Smooth muscle cell (in vitro differentiated cells): Measurements from ENCODE around the gene PRKCA. TPM values are rescaled to one million over a fixed set of nuclear protein-coding genes. Genes with fewer than 3 reads are reported as not detected.

Experiments used
- DNase-seq: peaks from one replicate; lab custom pipeline; 2025; ENCODE audit not compliant: unreplicated experiment; lab: John Stamatoyannopoulos, UW
- H2AFZ ChIP-seq: fragments of 200-600 bp; sonication (generic); 2 replicates; pipeline ENCODE4 v1.6.0; 2016; ENCODE audit warnings: antibody characterized with exemption, low read depth, mild to moderate bottlenecking
- H3F3A ChIP-seq: fragments of 200-600 bp; sonication (generic); 2 replicates; pipeline ENCODE4 v1.6.0; 2017; ENCODE audit warnings: antibody characterized with exemption, low read depth
- H3K27ac ChIP-seq: fragments of 200-600 bp; sonication (generic); 2 replicates; pipeline ENCODE4 v1.5.1; 2016; ENCODE audit warnings: low read depth, mild to moderate bottlenecking
- H3K27me3 ChIP-seq: fragments of 200-600 bp; sonication (generic); 2 replicates; pipeline ENCODE4 v1.6.1; 2016; ENCODE audit warnings: low read depth, mild to moderate bottlenecking
- H3K36me3 ChIP-seq: fragments of 200-600 bp; sonication (generic); 2 replicates; pipeline ENCODE4 v1.5.1; 2016; ENCODE audit warnings: low read depth
- H3K4me1 ChIP-seq: fragments of 200-600 bp; sonication (generic); 2 replicates; pipeline ENCODE4 v1.5.1; 2016; ENCODE audit warnings: low read depth
- H3K4me2 ChIP-seq: fragments of 200-600 bp; sonication (generic); 2 replicates; pipeline ENCODE4 v1.6.0; 2016; ENCODE audit warnings: mild to moderate bottlenecking
- H3K4me3 ChIP-seq: fragments of 200-600 bp; sonication (generic); 2 replicates; pipeline ENCODE4 v1.5.1; 2016; ENCODE audit warnings: mild to moderate bottlenecking
- H3K79me2 ChIP-seq: fragments of 200-600 bp; sonication (generic); 2 replicates; pipeline ENCODE4 v1.6.0; 2016; ENCODE audit warnings: low read depth, mild to moderate bottlenecking
- H3K9ac ChIP-seq: fragments of 200-600 bp; sonication (generic); 2 replicates; pipeline ENCODE4 v1.6.0; 2016; ENCODE audit warnings: low read depth
- H3K9me3 ChIP-seq: fragments of 200-600 bp; sonication (generic); replicated peaks from 2 replicates; pipeline ENCODE4 v1.5.1; 2016; ENCODE audit warnings: low read depth
- H4K20me1 ChIP-seq: fragments of 200-600 bp; sonication (generic); 2 replicates; pipeline ENCODE4 v1.6.0; 2016; ENCODE audit warnings: low read depth
- WGBS: methylation state at CpG from one replicate; pipeline ENCODE4 v1.1.7; 2016; ENCODE audit warnings: low lambda C conversion rate; 5-methylcytosine and 5-hydroxymethylcytosine counted together
- polyA plus RNA-seq: library from polyadenylated mRNA; unstranded; fragments of >200 nt; fragmentation: Nextera tagmentation; extraction: Ambion mirVana; gene quantifications from 2 replicates; pipeline ENCODE4 v1.2.1, GENCODE V29; 2016
- total RNA-seq: library from RNA; depleted of rRNA; stranded (reverse); fragments of >200 nt; gene quantifications from 2 replicates; pipeline ENCODE4 v1.2.3, GENCODE V29; 2014
- TF ChIP-seq, protein P1 (sequence below): fragments of 200-600 bp; sonication (generic); IDR thresholded peaks from 2 replicates; pipeline ENCODE4 v1.5.1; 2017; ENCODE audit warnings: borderline replicate concordance, mild to moderate bottlenecking, antibody characterized with exemption; ENCODE audit not compliant: insufficient read depth, poor library complexity, severe bottlenecking

PRKCA gene
- total and polyA plus RNA-seq, 2 experiments from 2014 or later: 0.78 to 7.1 TPM

DNA sequence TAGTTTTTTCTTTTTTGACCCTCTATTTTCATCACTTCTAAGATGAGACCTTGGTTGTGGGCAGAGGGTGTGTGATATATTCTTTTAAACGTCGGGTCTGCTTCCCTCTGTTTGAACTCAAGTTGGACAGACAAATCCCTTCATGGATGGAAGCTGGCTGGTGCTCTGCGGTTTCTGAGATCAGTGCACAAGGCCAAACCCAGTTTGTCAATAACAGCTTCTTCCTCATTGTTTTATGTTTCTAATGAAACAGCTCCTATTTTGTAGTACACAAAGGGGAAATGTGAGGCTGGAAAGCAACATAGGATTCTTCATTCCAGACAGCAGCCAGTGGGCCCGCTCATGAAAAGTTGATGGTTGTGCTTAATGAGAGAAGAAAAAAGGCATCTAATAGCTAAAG, 159.6 kb downstream of the PRKCA start:
- Histone ChIP-seq H3K4me1 (peaks cover 11% of the 10 kb centered on the region), H3F3A (no peaks in the 10 kb centered on the region), H3K79me2 (no peaks in the 10 kb centered on the region), H3K27ac (no peak overlapping the region), H3K9me3 (no peaks in the 10 kb centered on the region), H2AFZ (no peak overlapping the region), H3K4me3 (no peak overlapping the region), H4K20me1 (no peaks in the 10 kb centered on the region), H3K4me2 (no peak overlapping the region), H3K27me3 (no peaks in the 10 kb centered on the region), H3K36me3 (no peaks in the 10 kb centered on the region), H3K9ac (no peak overlapping the region)
- TF ChIP-seq, protein P1, sequence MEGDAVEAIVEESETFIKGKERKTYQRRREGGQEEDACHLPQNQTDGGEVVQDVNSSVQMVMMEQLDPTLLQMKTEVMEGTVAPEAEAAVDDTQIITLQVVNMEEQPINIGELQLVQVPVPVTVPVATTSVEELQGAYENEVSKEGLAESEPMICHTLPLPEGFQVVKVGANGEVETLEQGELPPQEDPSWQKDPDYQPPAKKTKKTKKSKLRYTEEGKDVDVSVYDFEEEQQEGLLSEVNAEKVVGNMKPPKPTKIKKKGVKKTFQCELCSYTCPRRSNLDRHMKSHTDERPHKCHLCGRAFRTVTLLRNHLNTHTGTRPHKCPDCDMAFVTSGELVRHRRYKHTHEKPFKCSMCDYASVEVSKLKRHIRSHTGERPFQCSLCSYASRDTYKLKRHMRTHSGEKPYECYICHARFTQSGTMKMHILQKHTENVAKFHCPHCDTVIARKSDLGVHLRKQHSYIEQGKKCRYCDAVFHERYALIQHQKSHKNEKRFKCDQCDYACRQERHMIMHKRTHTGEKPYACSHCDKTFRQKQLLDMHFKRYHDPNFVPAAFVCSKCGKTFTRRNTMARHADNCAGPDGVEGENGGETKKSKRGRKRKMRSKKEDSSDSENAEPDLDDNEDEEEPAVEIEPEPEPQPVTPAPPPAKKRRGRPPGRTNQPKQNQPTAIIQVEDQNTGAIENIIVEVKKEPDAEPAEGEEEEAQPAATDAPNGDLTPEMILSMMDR: no peak
- DNase-seq: no peak
- 88% methylated on average over 4 of the region's 4 CpGs for WGBS

DNA sequence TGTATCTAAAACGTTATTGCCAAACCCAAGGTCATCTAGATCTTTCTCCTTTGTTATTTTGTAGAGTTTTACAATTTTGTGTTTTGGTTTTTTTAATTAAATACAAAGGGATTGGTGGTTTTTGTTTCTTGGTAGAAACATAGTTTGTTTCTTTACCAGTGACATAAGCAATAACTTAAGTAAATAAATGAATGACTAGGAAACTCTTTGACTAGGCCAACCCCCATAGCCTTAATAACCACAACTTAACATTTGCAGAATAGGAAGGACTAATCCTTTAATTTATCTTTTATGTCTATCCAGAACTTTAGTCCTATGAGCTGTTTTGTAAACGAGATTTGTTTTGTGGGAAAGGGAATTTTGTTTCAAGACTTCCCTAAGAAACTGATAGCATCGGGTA, 162.5 kb downstream of the PRKCA start:
- TF ChIP-seq, protein P1: no peak
- no peak for DNase-seq
- peak overlapping the region; percentile 35 for H3K4me2 ChIP-seq
- WGBS: 58% methylated on average over 3 of the region's 3 CpGs
- no peaks in the 10 kb centered on the region for H3K9me3 ChIP-seq
- no peak overlapping the region for H2AFZ ChIP-seq
- peaks cover 20% of the 10 kb centered on the region for H3K4me1 ChIP-seq
- no peaks in the 10 kb centered on the region for H3K27me3 ChIP-seq
- H3K27ac ChIP-seq: peak overlapping the region; percentile 88
- peaks cover 4% of the 10 kb centered on the region for H3F3A ChIP-seq
- no peak overlapping the region for H3K9ac ChIP-seq
- H3K4me3 ChIP-seq: no peak overlapping the region
- no peaks in the 10 kb centered on the region for H3K79me2 ChIP-seq
- H3K36me3 ChIP-seq: no peaks in the 10 kb centered on the region
- no peaks in the 10 kb centered on the region for H4K20me1 ChIP-seq

DNA sequence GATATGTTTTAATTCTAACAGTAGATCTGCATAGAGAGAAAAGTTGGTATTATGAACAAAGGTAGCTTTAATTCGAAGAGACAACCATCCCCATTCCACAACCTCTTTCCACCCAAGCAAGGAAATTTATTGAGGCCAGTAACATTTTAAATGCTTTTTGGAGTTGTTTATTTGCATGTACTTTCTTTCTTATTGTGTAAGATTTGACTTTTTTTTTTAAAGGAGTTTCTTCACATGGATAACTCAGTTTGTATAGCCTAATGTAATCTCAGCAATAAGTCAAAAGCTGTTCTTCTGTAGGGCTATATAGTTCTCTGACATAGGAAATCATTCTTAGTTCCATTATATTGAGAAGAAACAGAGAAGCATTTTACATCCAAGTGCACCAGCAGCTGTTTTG, 163.3 kb downstream of the PRKCA start:
- peak overlapping the region; percentile 88 for H3K27ac ChIP-seq
- peaks cover 14% of the 10 kb centered on the region for H3K4me1 ChIP-seq
- no peak overlapping the region for H3K9ac ChIP-seq
- no peaks in the 10 kb centered on the region for H3K27me3 ChIP-seq
- DNase-seq: no peak
- no peaks in the 10 kb centered on the region for H3K36me3 ChIP-seq
- no peaks in the 10 kb centered on the region for H4K20me1 ChIP-seq
- peaks cover 4% of the 10 kb centered on the region for H3F3A ChIP-seq
- H3K79me2 ChIP-seq: no peaks in the 10 kb centered on the region
- TF ChIP-seq, protein P1: no peak
- no peak overlapping the region for H2AFZ ChIP-seq
- 97% methylated on average over 1 of the region's 1 CpG for WGBS
- no peaks in the 10 kb centered on the region for H3K9me3 ChIP-seq
- peak overlapping the region; percentile 7 for H3K4me2 ChIP-seq
- no peak overlapping the region for H3K4me3 ChIP-seq

DNA sequence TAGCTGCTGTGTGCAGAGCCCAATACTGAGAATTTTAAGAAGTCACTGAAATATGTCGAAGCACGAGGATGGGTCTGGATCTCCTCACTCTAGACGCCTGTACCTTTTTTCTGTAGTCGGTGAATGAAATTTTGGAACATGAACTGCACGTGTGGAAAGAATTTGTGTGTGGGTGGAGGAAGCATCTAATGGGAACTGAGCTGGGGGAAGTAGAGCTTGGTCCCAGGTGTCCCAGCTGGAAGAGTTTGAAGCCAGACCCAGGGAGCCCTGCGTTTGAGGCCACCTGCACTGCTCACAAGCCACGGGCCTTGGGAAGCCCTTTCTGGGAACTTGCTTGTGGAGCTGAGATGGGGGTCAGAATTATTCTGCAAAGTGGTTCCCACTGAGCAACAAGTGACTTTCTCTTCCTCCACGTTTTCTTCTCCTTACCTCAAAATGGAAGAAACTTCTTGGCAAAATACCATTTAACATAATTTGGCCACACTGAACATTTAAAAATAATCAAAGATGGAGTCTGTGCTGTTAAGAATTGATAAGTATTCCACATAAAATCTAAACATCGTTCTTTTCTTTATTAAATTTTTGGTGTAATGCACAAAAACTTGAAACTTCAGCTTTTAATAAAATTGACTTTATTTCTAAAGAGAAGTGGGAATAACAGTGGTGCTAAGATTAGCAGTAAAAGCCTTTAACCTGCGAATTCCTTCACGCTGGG, 163.8 kb downstream of the PRKCA start:
- H2AFZ ChIP-seq: no peak overlapping the region
- peaks cover 4% of the 10 kb centered on the region for H3F3A ChIP-seq
- WGBS: 75% methylated on average over 11 of the region's 11 CpGs
- H3K4me3 ChIP-seq: no peak overlapping the region
- TF ChIP-seq, protein P1: no peak
- no peaks in the 10 kb centered on the region for H3K27me3 ChIP-seq
- H3K36me3 ChIP-seq: no peaks in the 10 kb centered on the region
- H3K4me1 ChIP-seq: peaks cover 14% of the 10 kb centered on the region
- no peaks in the 10 kb centered on the region for H4K20me1 ChIP-seq
- no peaks in the 10 kb centered on the region for H3K9me3 ChIP-seq
- no peak for DNase-seq
- H3K9ac ChIP-seq: peak overlapping the region; percentile 52
- H3K27ac ChIP-seq: peak overlapping the region; percentile 88
- H3K79me2 ChIP-seq: no peaks in the 10 kb centered on the region
- H3K4me2 ChIP-seq: peak overlapping the region; percentile 62
